HCT116 (cell line): Measurements from ENCODE around the gene OR52E8. TPM values are rescaled to one million over a fixed set of nuclear protein-coding genes. Genes with fewer than 3 reads are reported as not detected.

Source experiments
- ATAC-seq: fragments of 200-7000 bp; cut with Tn5 transposase; 2 replicates; pipeline ENCODE4 v1.9.1; 2020; ENCODE audit warnings: mild to moderate bottlenecking, moderate library complexity
- BruUV-seq: library from RNA; stranded (reverse); fragments of 400-500 nt; replicated peaks from 2 replicates; lab custom pipeline; 2021; lab: Mats Ljungman, UMichigan
- CTCF ChIA-PET: fragments of 300-600 bp; sonication (Branson Sonifier 250); formaldehyde crosslinking; loops from one replicate; lab custom pipeline; 2021; ENCODE audit warnings: antibody characterized with exemption; lab: Charles Lee
- POLR2A ChIA-PET: fragments of 300-600, 350-600 bp; sonication (Branson Sonifier 250); formaldehyde crosslinking; loops from one replicate; lab custom pipeline; 2021; ENCODE audit warnings: antibody characterized with exemption; lab: Charles Lee
- RAD21 ChIA-PET, 2 experiments: fragments of 300-600 bp; sonication (Branson Sonifier 250); formaldehyde crosslinking; loops; one replicate each; lab custom pipeline; 2023; ENCODE audit warnings: low total read pairs in 2 of 2; ENCODE audit not compliant: uncharacterized antibody in 2 of 2, unreplicated experiment in 2 of 2, low non-redundant PET in 1 of 2; lab: Charles Lee
- DNase-seq: peaks from one replicate; pipeline ENCODE4 v3.0.0-alpha.2; 2010; ENCODE audit warnings: low read depth, low spot score
- H2AFZ ChIP-seq: fragments of 200-600 bp; shearing (Covaris generic), sonication (generic); 2 replicates; pipeline ENCODE4 v1.6.1; 2017; ENCODE audit warnings: low read depth, mixed run types, mixed read lengths, antibody characterized with exemption, low read length; ENCODE audit not compliant: poor library complexity, severe bottlenecking
- H3K27ac ChIP-seq: 2 replicates; pipeline ENCODE4 v1.5.1; 2012; ENCODE audit warnings: low read depth, low read length
- H3K27me3 ChIP-seq: fragments of 200-600 bp; sonication (generic); 2 replicates; pipeline ENCODE4 v1.6.1; 2016; ENCODE audit warnings: mixed run types, low read length, mixed read lengths; ENCODE audit not compliant: insufficient read depth
- H3K36me3 ChIP-seq, 2 experiments: fragments of 200-500 bp in 1 of 2; fragments of 200-600 bp in 1 of 2; sonication (Bioruptor generic) in 1 of 2; sonication (generic) in 1 of 2; 2 replicates each; pipeline versions ENCODE4 v1.5.1 to v1.6.1; 2014 to 2016; ENCODE audit warnings: low read length in 2 of 2, inconsistent platforms in 1 of 2, mixed read lengths in 1 of 2, mixed run types in 1 of 2; ENCODE audit not compliant: insufficient read depth in 2 of 2, control insufficient read depth in 1 of 2
- H3K4me1 ChIP-seq, 2 experiments: fragments of 200-600 bp in 1 of 2; sonication (generic) in 1 of 2; 2 replicates each; pipeline versions ENCODE4 v1.5.1 to v1.6.1; 2012 to 2017; ENCODE audit warnings: low read length in 2 of 2, inconsistent platforms in 1 of 2, mild to moderate bottlenecking in 1 of 2, mixed read lengths in 1 of 2, mixed run types in 1 of 2, moderate library complexity in 1 of 2; ENCODE audit not compliant: insufficient read depth in 2 of 2, control insufficient read depth in 1 of 2
- H3K4me2 ChIP-seq: fragments of 200-600 bp; sonication (generic); 2 replicates; pipeline ENCODE4 v1.6.1; 2017; ENCODE audit warnings: mixed run types, low read length, mixed read lengths
- H3K4me3 ChIP-seq, 2 experiments: fragments of 200-600 bp in 1 of 2; sonication (generic) in 1 of 2; replicated peaks in 1 of 2; 2 replicates each; pipeline ENCODE4 v1.5.1; 2011 to 2016; ENCODE audit warnings: low read length in 2 of 2, control low read depth in 1 of 2, low read depth in 1 of 2, mild to moderate bottlenecking in 1 of 2, mixed read lengths in 1 of 2, mixed run types in 1 of 2
- H3K79me2 ChIP-seq: fragments of 200-600 bp; sonication (generic); 2 replicates; pipeline ENCODE4 v1.6.1; 2017; ENCODE audit warnings: mild to moderate bottlenecking, mixed run types, low read length, moderate library complexity, mixed read lengths; ENCODE audit not compliant: insufficient read depth
- H3K9ac ChIP-seq: fragments of 200-600 bp; sonication (generic); 2 replicates; pipeline ENCODE4 v1.6.1; 2016; ENCODE audit warnings: low read length, mixed read lengths
- H3K9me2 ChIP-seq: fragments of 200-600 bp; sonication (generic), shearing (Covaris generic); 2 replicates; pipeline ENCODE4 v1.6.1; 2017; ENCODE audit warnings: mixed run types, mild to moderate bottlenecking, moderate library complexity; ENCODE audit not compliant: insufficient read depth
- H3K9me3 ChIP-seq, 2 experiments: fragments of 200-500 bp in 1 of 2; fragments of 200-600 bp in 1 of 2; sonication (Bioruptor generic) in 1 of 2; sonication (generic) in 1 of 2; 2 replicates each; pipeline ENCODE4 v1.6.1; 2014 to 2017; ENCODE audit warnings: low read length in 2 of 2, mixed read lengths in 2 of 2, inconsistent platforms in 1 of 2, low read depth in 1 of 2, mild to moderate bottlenecking in 1 of 2, mixed run types in 1 of 2, moderate library complexity in 1 of 2; ENCODE audit not compliant: control insufficient read depth in 1 of 2, insufficient read depth in 1 of 2
- H4K20me1 ChIP-seq: fragments of 200-600 bp; sonication (generic), shearing (Covaris generic); 2 replicates; pipeline ENCODE4 v1.6.1; 2017; ENCODE audit warnings: mixed run types, mild to moderate bottlenecking, moderate library complexity; ENCODE audit not compliant: insufficient read depth
- CBX3 ChIP-seq: IDR thresholded peaks from 2 replicates; pipeline ENCODE4 v1.6.1; 2012; ENCODE audit warnings: low read depth
- EGR1 ChIP-seq: IDR thresholded peaks from 2 replicates; pipeline ENCODE4 v1.6.1; 2012; ENCODE audit warnings: low read depth
- ELF1 ChIP-seq: IDR thresholded peaks from 2 replicates; pipeline ENCODE4 v1.6.1; 2012; ENCODE audit warnings: low read depth, borderline replicate concordance
- EZH2 ChIP-seq: fragments of 200-600 bp; sonication (generic); IDR thresholded peaks from 2 replicates; pipeline ENCODE4 v1.6.1; 2017; ENCODE audit warnings: antibody characterized with exemption, mixed run types
- EZH2phosphoT487 ChIP-seq: fragments of 200-600 bp; IDR thresholded peaks from 2 replicates; pipeline ENCODE4 v1.6.1; 2018; ENCODE audit warnings: antibody characterized with exemption, borderline replicate concordance
- POLR2A ChIP-seq: IDR thresholded peaks from 2 replicates; pipeline ENCODE4 v1.7.0; 2011; ENCODE audit warnings: borderline replicate concordance; ENCODE audit not compliant: insufficient read depth, insufficient read length; ENCODE audit errors: extremely low read depth
- POLR2AphosphoS5 ChIP-seq: IDR thresholded peaks from 2 replicates; pipeline ENCODE4 v1.6.1; 2011; ENCODE audit warnings: mild to moderate bottlenecking, low read depth, low read length, moderate library complexity
- SP1 ChIP-seq: IDR thresholded peaks from 2 replicates; pipeline ENCODE4 v1.6.1; 2012; ENCODE audit warnings: low read depth
- SRF ChIP-seq: IDR thresholded peaks from 2 replicates; pipeline ENCODE4 v1.6.1; 2012; ENCODE audit warnings: low read depth
- ZBTB33 ChIP-seq: IDR thresholded peaks from 2 replicates; pipeline ENCODE4 v1.6.1; 2011; ENCODE audit warnings: mild to moderate bottlenecking, low read length, moderate library complexity; ENCODE audit not compliant: insufficient replicate concordance; ENCODE audit errors: extremely low read depth
- ZNF274 ChIP-seq: fragments of 200-500 bp; sonication (Bioruptor generic); IDR thresholded peaks from 2 replicates; pipeline ENCODE4 v1.6.1; 2014; ENCODE audit warnings: mild to moderate bottlenecking, low read depth, low read length, inconsistent platforms
- intact Hi-C: fragments of 100-400 bp; cut with micrococcal nuclease; formaldehyde crosslinking; loops from 2 replicates; pipeline ENCODE4 v1.10.0; 2022
- total RNA-seq: library from RNA; stranded (reverse); gene quantifications from one replicate; pipeline ENCODE4 v1.2.1, GENCODE V29; 2021; ENCODE audit not compliant: unreplicated experiment
- TF ChIP-seq, protein P1 (sequence below), 3 experiments: fragments of 200-600 bp in 1 of 3; sonication (generic) in 1 of 3; IDR thresholded peaks in 2 of 3; conservative IDR thresholded peaks in 1 of 3; 2 replicates each; pipeline ENCODE4 v1.5.1; 2012 to 2017; ENCODE audit warnings: low read depth in 2 of 3, low read length in 2 of 3, antibody characterized with exemption in 1 of 3, borderline replicate concordance in 1 of 3, control low read depth in 1 of 3, mild to moderate bottlenecking in 1 of 3, mixed read lengths in 1 of 3, mixed run types in 1 of 3, moderate library complexity in 1 of 3; ENCODE audit not compliant: insufficient read depth in 1 of 3
- TF ChIP-seq, protein P2 (sequence below): IDR thresholded peaks from 2 replicates; pipeline ENCODE4 v1.6.1; 2012
- TF ChIP-seq, protein P3 (sequence below): IDR thresholded peaks from 2 replicates; pipeline ENCODE4 v1.6.1; 2012

The OR52E8 gene
- total RNA-seq, 1 experiment from 2014 or later: not detected

GRCh38 chr11:5807580-5807979, 49.9 kb downstream of the OR52E8 start:
- ChIA-PET CTCF (interaction anchor here (1.0 kb wide), 1 partner anchor 122 kb away, joined by 3 read pairs; the partner anchor contains the start of gene TRIM5), RAD21 (interaction anchor here in 1 of 2 experiments (0.7 kb wide), 1 partner anchor 308 kb away, joined by 8 read pairs; no protein-coding TSS in a partner anchor), POLR2A (no interaction called here)
- no peaks in the 10 kb centered on the region for H3K9me2 ChIP-seq
- H3K79me2 ChIP-seq: no peaks in the 10 kb centered on the region
- no peak for DNase-seq
- no peak for ATAC-seq
- intact Hi-C loops: loop anchor here (5.0 kb wide), 1 partner anchor 515 kb away; no protein-coding TSS in a partner anchor
- H3K4me2 ChIP-seq: no peak overlapping the region
- no peak overlapping the region for H3K27ac ChIP-seq
- H3K4me1 ChIP-seq: peaks cover 0 to 4% of the 10 kb centered on the region in 2 experiments; a peak in 1 of 4 replicates
- no peaks in the 10 kb centered on the region for H3K36me3 ChIP-seq
- no peaks in the 10 kb centered on the region for H3K9me3 ChIP-seq
- no peak overlapping the region for H3K9ac ChIP-seq
- no peak overlapping the region for H3K4me3 ChIP-seq
- TF ChIP-seq ZBTB33: no peak
- TF ChIP-seq, protein P1, sequence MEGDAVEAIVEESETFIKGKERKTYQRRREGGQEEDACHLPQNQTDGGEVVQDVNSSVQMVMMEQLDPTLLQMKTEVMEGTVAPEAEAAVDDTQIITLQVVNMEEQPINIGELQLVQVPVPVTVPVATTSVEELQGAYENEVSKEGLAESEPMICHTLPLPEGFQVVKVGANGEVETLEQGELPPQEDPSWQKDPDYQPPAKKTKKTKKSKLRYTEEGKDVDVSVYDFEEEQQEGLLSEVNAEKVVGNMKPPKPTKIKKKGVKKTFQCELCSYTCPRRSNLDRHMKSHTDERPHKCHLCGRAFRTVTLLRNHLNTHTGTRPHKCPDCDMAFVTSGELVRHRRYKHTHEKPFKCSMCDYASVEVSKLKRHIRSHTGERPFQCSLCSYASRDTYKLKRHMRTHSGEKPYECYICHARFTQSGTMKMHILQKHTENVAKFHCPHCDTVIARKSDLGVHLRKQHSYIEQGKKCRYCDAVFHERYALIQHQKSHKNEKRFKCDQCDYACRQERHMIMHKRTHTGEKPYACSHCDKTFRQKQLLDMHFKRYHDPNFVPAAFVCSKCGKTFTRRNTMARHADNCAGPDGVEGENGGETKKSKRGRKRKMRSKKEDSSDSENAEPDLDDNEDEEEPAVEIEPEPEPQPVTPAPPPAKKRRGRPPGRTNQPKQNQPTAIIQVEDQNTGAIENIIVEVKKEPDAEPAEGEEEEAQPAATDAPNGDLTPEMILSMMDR (IDR thresholded peaks at IDR 0.05 in 2 of 3, conservative IDR thresholded peaks at IDR 0.05 in 1 of 3; ENCODE audit: borderline replicate concordance in 1 of 3, insufficient read depth in 1 of 3, low read depth in 2 of 3, low read length in 2 of 3): no peak
- no peak for TF ChIP-seq POLR2AphosphoS5
- TF ChIP-seq, protein P2, sequence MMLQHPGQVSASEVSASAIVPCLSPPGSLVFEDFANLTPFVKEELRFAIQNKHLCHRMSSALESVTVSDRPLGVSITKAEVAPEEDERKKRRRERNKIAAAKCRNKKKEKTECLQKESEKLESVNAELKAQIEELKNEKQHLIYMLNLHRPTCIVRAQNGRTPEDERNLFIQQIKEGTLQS: no peak
- TF ChIP-seq CBX3: no peak
- TF ChIP-seq EZH2phosphoT487: no peak
- no peak for TF ChIP-seq ZNF274
- no peak for TF ChIP-seq SRF
- TF ChIP-seq ELF1: no peak
- TF ChIP-seq EGR1: no peak
- TF ChIP-seq POLR2A: no peak
- TF ChIP-seq EZH2: no peak
- TF ChIP-seq, protein P3, sequence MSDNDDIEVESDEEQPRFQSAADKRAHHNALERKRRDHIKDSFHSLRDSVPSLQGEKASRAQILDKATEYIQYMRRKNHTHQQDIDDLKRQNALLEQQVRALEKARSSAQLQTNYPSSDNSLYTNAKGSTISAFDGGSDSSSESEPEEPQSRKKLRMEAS: no peak
- TF ChIP-seq SP1: no peak
- H3K27me3 ChIP-seq: peaks cover 63% of the 10 kb centered on the region
- BruUV-seq: no TSS peak
- H2AFZ ChIP-seq: no peak overlapping the region
- no peaks in the 10 kb centered on the region; the same call in 1 of the 2 replicates for H4K20me1 ChIP-seq

Other genes starting within 250 kb of the OR52E8 start
- 0.42 TPM for gene TRIM34, start 232.7 kb downstream of the OR52E8 start, total RNA-seq
- gene TRIM5, start 172.6 kb downstream of the OR52E8 start, total RNA-seq: 13.7 TPM
- 0.61 TPM for gene TRIM22, start 167.9 kb downstream of the OR52E8 start, total RNA-seq
- not detected for gene OR56B1, start 121.2 kb downstream of the OR52E8 start, total RNA-seq
- not detected for gene OR52N4, start 103.4 kb downstream of the OR52E8 start, total RNA-seq
- not detected for gene OR52N5, start 74.3 kb downstream of the OR52E8 start, total RNA-seq
- gene OR52N1, start 66.4 kb downstream of the OR52E8 start, total RNA-seq: not detected
- not detected for gene OR52N2, start 48.8 kb downstream of the OR52E8 start, total RNA-seq
- gene OR52E6, start 15.8 kb downstream of the OR52E8 start, total RNA-seq: not detected
- gene OR52E4, start 22.9 kb upstream of the OR52E8 start, total RNA-seq: not detected
- not detected for gene OR52E5, start 35.5 kb upstream of the OR52E8 start, total RNA-seq
- not detected for gene OR56A3, start 84.6 kb upstream of the OR52E8 start, total RNA-seq
- gene OR56A5, start 110.8 kb upstream of the OR52E8 start, total RNA-seq: not detected
- gene OR52L1, start 129.3 kb upstream of the OR52E8 start, total RNA-seq: not detected
- gene OR56A4, start 149.3 kb upstream of the OR52E8 start, total RNA-seq: not detected
- not detected for gene OR56A1, start 173.1 kb upstream of the OR52E8 start, total RNA-seq
- gene OR56B4, start 250.0 kb upstream of the OR52E8 start, total RNA-seq: not detected